HG03342 (cell line): ENCODE results near the gene SUGP2.

Source experiments
- ATAC-seq: cut with Tn5 transposase; IDR thresholded peaks from one replicate; pipeline ENCODE4 v1.9.1; 2021; ENCODE audit warnings: mild to moderate bottlenecking, moderate library complexity; ENCODE audit not compliant: unreplicated experiment

SUGP2 gene

GRCh38 chr19:19059837-19060611 is 26.7 kb upstream of the SUGP2 start:
- ATAC-seq: no peak

GRCh38 chr19:19059018-19059836 is 25.9 kb upstream of the SUGP2 start:
- no peak for ATAC-seq

GRCh38 chr19:19057720-19058119 is 24.4 kb upstream of the SUGP2 start:
- no peak for ATAC-seq

- no peak for ATAC-seq
These were observed 24.0 kb upstream of the SUGP2 start for GRCh38 chr19:19057317-19057716.

GRCh38 chr19:19056636-19057275 is 23.4 kb upstream of the SUGP2 start:
- no peak for ATAC-seq

- no peak for ATAC-seq
These were observed 22.4 kb upstream of the SUGP2 start for GRCh38 chr19:19055701-19056100.

- no peak for ATAC-seq
These were observed 21.7 kb upstream of the SUGP2 start for GRCh38 chr19:19054939-19055440.

- no peak for ATAC-seq
These were observed 21.1 kb upstream of the SUGP2 start for GRCh38 chr19:19054315-19054938.

- ATAC-seq: no peak
These were observed 20.4 kb upstream of the SUGP2 start for GRCh38 chr19:19053508-19054314.

GRCh38 chr19:19052921-19053320 is 19.6 kb upstream of the SUGP2 start:
- no peak for ATAC-seq

GRCh38 chr19:19051478-19052213 is 18.3 kb upstream of the SUGP2 start:
- no peak for ATAC-seq

- no peak for ATAC-seq
These were observed 17.4 kb upstream of the SUGP2 start for GRCh38 chr19:19050731-19051130.

- no peak for ATAC-seq
These were observed 16.8 kb upstream of the SUGP2 start for GRCh38 chr19:19050104-19050503.

GRCh38 chr19:19049406-19049805 is 16.1 kb upstream of the SUGP2 start:
- no peak for ATAC-seq

GRCh38 chr19:19043881-19044280 is 10.6 kb upstream of the SUGP2 start:
- ATAC-seq: no peak

- ATAC-seq: no peak
These were observed 10.2 kb upstream of the SUGP2 start for GRCh38 chr19:19043481-19043880.

- no peak for ATAC-seq
These were observed 9.5 kb upstream of the SUGP2 start for GRCh38 chr19:19042732-19043280.

- no peak for ATAC-seq
These were observed 7.1 kb upstream of the SUGP2 start for GRCh38 chr19:19040417-19040816.

GRCh38 chr19:19039901-19040300 is 6.6 kb upstream of the SUGP2 start:
- ATAC-seq: no peak
